Astrocyte (in vitro differentiated cells and primary cell): Measurements from ENCODE around the gene TMEM259. TPM values are rescaled to one million over a fixed set of nuclear protein-coding genes. Genes with fewer than 3 reads are reported as not detected.

Experiments
- DNase-seq: peaks from one replicate; pipeline ENCODE4 v3.0.0-alpha.2; 2010; ENCODE audit warnings: low read depth
- FAIRE-seq: peaks from 2 replicates; lab custom pipeline; 2011; peaks lifted over from hg19 to GRCh38; lab: Jason Lieb, UNC
- H2AFZ ChIP-seq: 2 replicates; pipeline ENCODE4 v1.6.0; 2012; ENCODE audit warnings: low read depth, low read length, inconsistent platforms
- H3K27ac ChIP-seq: 2 replicates; pipeline ENCODE4 v1.5.1; 2011; ENCODE audit warnings: low read depth, low read length, inconsistent platforms
- H3K27me3 ChIP-seq: 2 replicates; pipeline ENCODE4 v1.6.0; 2011; ENCODE audit warnings: low read length, inconsistent platforms; ENCODE audit not compliant: insufficient read depth
- H3K36me3 ChIP-seq: 2 replicates; pipeline ENCODE4 v1.5.1; 2011; ENCODE audit warnings: low read length, inconsistent platforms; ENCODE audit not compliant: insufficient read depth
- H3K4me1 ChIP-seq: 2 replicates; pipeline ENCODE4 v1.5.1; 2011; ENCODE audit warnings: low read length, inconsistent platforms; ENCODE audit not compliant: insufficient read depth
- H3K4me2 ChIP-seq: 2 replicates; pipeline ENCODE4 v1.6.0; 2012; ENCODE audit warnings: low read length, inconsistent platforms
- H3K4me3 ChIP-seq: 2 replicates; pipeline ENCODE4 v1.5.1; 2011; ENCODE audit warnings: low read depth, mild to moderate bottlenecking, low read length, inconsistent platforms; ENCODE audit not compliant: insufficient read depth
- H3K79me2 ChIP-seq: 2 replicates; pipeline ENCODE4 v1.6.0; 2012; ENCODE audit warnings: mild to moderate bottlenecking, low read length, inconsistent platforms; ENCODE audit not compliant: insufficient read depth
- H3K9ac ChIP-seq: 2 replicates; pipeline ENCODE4 v1.6.0; 2012; ENCODE audit warnings: mild to moderate bottlenecking, low read length, inconsistent platforms
- H3K9me3 ChIP-seq: 2 replicates; pipeline ENCODE4 v1.5.1; 2012; ENCODE audit warnings: low read depth, mild to moderate bottlenecking, low read length, inconsistent platforms; ENCODE audit not compliant: insufficient read depth
- H4K20me1 ChIP-seq: 2 replicates; pipeline ENCODE4 v1.6.0; 2012; ENCODE audit warnings: low read length, inconsistent platforms; ENCODE audit not compliant: insufficient read depth
- H3K27ac Mint-ChIP-seq: one replicate; pipeline ENCODE4 v1.8.0; 2021; ENCODE audit warnings: mild to moderate bottlenecking, mixed read lengths; ENCODE audit not compliant: unreplicated experiment
- H3K27me3 Mint-ChIP-seq: one replicate; pipeline ENCODE4 v1.8.0; 2021; ENCODE audit warnings: low read depth, mixed read lengths; ENCODE audit not compliant: unreplicated experiment
- H3K36me3 Mint-ChIP-seq: one replicate; pipeline ENCODE4 v1.8.0; 2021; ENCODE audit warnings: low read depth, mixed read lengths; ENCODE audit not compliant: unreplicated experiment
- H3K4me1 Mint-ChIP-seq: one replicate; pipeline ENCODE4 v1.8.0; 2021; ENCODE audit warnings: low read depth, mixed read lengths; ENCODE audit not compliant: unreplicated experiment
- H3K4me3 Mint-ChIP-seq: one replicate; pipeline ENCODE4 v1.8.0; 2021; ENCODE audit warnings: mild to moderate bottlenecking, moderate library complexity, mixed read lengths; ENCODE audit not compliant: unreplicated experiment
- H3K9me3 Mint-ChIP-seq: one replicate; pipeline ENCODE4 v1.8.0; 2021; ENCODE audit warnings: mild to moderate bottlenecking, mixed read lengths; ENCODE audit not compliant: unreplicated experiment
- EZH2 ChIP-seq: IDR thresholded peaks from 2 replicates; pipeline ENCODE4 v1.6.1; 2012; ENCODE audit warnings: mild to moderate bottlenecking, low read length, inconsistent platforms; ENCODE audit not compliant: insufficient read depth
- total RNA-seq: library from RNA; stranded (reverse); gene quantifications from 2 replicates; pipeline ENCODE4 v1.2.1, GENCODE V29; 2021
- TF ChIP-seq, protein P1 (sequence below): IDR thresholded peaks from 2 replicates; pipeline ENCODE4 v1.5.1; 2011; ENCODE audit warnings: low read depth, mild to moderate bottlenecking, inconsistent platforms, low read length, moderate library complexity; ENCODE audit not compliant: insufficient read depth

The TMEM259 gene
- total RNA-seq, 1 donor from 2014 or later, result 155 TPM

DNA sequence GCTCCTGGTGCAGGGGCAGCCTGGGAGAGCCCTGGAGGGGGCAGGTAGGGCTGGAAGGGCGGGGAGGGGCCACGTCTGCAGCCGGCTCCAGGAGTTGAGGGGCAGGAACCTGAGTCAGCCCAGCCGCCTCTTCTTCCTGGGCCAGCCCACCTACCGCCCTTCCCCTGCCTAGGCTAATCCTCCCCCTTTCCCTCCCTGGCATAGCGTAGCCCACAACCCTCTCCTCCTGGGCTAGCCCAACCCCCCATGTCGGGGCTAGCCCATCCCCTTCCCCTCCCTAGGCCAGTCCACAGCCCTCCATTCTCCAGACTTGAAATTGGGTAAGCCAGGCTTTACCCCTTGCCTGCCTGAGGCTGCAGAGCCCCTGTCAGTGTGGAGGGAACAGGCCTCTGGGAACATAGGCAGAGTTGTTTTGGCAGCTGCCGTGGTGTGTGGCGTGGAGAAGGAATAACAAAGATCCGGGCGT, 57.4 kb downstream of the TMEM259 start:
- Mint-ChIP-seq H3K9me3 (no peaks in the 10 kb centered on the region), H3K4me3 (no peak overlapping the region), H3K27me3 (no peaks in the 10 kb centered on the region), H3K36me3 (peaks cover 27% of the 10 kb centered on the region), H3K27ac (peak overlapping the region; percentile 44), H3K4me1 (peaks cover 11% of the 10 kb centered on the region)
- peaks cover 9% of the 10 kb centered on the region for H3K79me2 ChIP-seq
- no peak overlapping the region for H2AFZ ChIP-seq
- DNase-seq, result no peak
- H3K4me3 ChIP-seq, result no peak overlapping the region
- H3K27me3 ChIP-seq, result no peaks in the 10 kb centered on the region
- FAIRE-seq, result no peak
- H3K36me3 ChIP-seq, result peaks cover 13% of the 10 kb centered on the region
- H3K4me2 ChIP-seq, result no peak overlapping the region
- TF ChIP-seq, protein P1, sequence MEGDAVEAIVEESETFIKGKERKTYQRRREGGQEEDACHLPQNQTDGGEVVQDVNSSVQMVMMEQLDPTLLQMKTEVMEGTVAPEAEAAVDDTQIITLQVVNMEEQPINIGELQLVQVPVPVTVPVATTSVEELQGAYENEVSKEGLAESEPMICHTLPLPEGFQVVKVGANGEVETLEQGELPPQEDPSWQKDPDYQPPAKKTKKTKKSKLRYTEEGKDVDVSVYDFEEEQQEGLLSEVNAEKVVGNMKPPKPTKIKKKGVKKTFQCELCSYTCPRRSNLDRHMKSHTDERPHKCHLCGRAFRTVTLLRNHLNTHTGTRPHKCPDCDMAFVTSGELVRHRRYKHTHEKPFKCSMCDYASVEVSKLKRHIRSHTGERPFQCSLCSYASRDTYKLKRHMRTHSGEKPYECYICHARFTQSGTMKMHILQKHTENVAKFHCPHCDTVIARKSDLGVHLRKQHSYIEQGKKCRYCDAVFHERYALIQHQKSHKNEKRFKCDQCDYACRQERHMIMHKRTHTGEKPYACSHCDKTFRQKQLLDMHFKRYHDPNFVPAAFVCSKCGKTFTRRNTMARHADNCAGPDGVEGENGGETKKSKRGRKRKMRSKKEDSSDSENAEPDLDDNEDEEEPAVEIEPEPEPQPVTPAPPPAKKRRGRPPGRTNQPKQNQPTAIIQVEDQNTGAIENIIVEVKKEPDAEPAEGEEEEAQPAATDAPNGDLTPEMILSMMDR, result no peak
- TF ChIP-seq EZH2, result no peak
- no peaks in the 10 kb centered on the region for H3K4me1 ChIP-seq
- peaks cover 19% of the 10 kb centered on the region for H4K20me1 ChIP-seq
- H3K9ac ChIP-seq, result no peak overlapping the region
- no peaks in the 10 kb centered on the region for H3K9me3 ChIP-seq
- no peak overlapping the region for H3K27ac ChIP-seq

DNA sequence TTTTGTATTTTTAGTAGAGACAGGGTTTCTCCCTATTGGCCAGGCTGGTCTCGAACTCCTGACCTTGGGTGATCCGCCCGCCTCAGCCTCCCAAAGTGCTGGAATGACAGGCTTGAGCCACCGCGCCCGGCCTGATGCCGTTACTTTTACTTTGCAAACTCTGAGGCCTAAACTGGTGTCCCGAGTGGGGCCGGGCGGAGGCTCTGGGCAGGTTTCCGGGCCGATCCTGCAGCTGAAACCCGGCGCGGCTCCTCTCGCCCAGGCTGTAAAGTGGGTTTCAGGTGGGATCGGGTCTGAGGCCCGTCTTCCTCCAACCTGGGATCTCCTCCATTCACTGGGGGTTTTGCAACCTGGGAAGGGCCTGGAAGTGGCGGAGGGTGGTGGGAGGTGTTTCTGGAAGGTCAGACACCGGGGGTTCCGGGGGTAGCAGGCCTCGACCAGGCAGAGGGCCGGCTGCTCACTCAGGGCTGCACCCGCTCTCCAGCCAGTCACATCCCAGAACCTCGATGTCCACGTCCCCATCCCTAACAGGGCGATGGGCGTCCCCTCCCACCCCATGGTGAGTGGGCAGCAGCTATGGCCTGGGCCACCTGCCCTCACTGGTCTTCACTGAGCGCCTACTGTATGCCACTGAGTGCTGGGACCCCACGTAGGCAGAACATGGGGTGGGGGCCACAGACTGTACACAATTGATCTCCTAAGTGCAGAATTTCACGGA, 58.1 kb downstream of the TMEM259 start:
- Histone ChIP-seq H3K79me2 (peaks cover 9% of the 10 kb centered on the region), H3K4me1 (no peaks in the 10 kb centered on the region), H3K36me3 (peaks cover 12% of the 10 kb centered on the region), H3K27me3 (no peaks in the 10 kb centered on the region), H3K4me3 (no peak overlapping the region), H4K20me1 (peaks cover 19% of the 10 kb centered on the region), H3K27ac (no peak overlapping the region), H3K9me3 (no peaks in the 10 kb centered on the region), H2AFZ (no peak overlapping the region), H3K9ac (no peak overlapping the region), H3K4me2 (no peak overlapping the region)
- no peak for TF ChIP-seq EZH2
- no peaks in the 10 kb centered on the region for H3K9me3 Mint-ChIP-seq
- no peaks in the 10 kb centered on the region for H3K27me3 Mint-ChIP-seq
- H3K4me3 Mint-ChIP-seq, result no peak overlapping the region
- H3K36me3 Mint-ChIP-seq, result peaks cover 24% of the 10 kb centered on the region
- no peak for DNase-seq
- FAIRE-seq, result no peak
- H3K4me1 Mint-ChIP-seq, result peaks cover 11% of the 10 kb centered on the region
- peak overlapping the region; percentile 44 for H3K27ac Mint-ChIP-seq

DNA sequence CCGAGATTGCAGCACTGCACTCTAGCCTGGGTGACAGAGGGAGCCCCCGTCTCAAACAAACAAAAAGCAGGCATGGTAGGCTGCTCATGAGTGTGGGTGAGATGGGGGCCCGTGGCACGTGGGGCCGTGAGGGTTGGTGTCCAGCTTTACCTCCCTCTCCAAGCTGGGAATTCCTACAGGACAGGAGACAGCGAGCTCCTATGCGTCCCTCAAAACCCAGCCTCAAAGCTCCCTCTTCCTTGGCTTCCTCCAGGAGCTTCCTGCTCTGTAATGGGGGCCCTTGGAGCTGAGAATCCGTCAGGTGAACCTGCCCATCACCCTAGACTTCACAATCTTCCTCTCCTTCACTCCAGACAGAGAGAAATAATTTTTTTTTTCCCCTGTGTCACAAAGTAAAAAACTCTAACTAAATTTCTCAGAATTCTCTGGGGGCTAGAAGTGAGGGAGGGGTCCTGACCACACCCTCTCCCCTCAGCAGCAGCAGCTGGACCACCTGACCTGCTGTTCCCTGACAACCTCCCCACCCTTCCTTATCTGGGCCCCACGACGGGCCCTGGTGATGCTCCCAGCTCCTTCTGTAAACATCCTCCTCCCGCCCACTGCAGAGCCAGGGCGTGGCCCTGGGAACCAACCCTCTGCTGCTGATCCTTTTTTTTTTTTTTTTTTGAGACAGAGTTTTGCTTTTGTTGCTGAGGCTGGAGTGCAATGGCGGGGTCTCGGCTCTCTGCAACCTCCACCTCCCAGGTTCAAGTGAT, 58.9 kb downstream of the TMEM259 start:
- DNase-seq (no peak), FAIRE-seq (no peak)
- TF ChIP-seq, protein P1, result no peak
- no peak for TF ChIP-seq EZH2
- Histone ChIP-seq H3K4me2 (no peak overlapping the region), H3K36me3 (peaks cover 10% of the 10 kb centered on the region), H3K79me2 (peaks cover 9% of the 10 kb centered on the region), H3K27ac (no peak overlapping the region), H3K4me3 (no peak overlapping the region), H3K27me3 (no peaks in the 10 kb centered on the region), H3K9ac (no peak overlapping the region), H3K4me1 (peaks cover 2% of the 10 kb centered on the region), H2AFZ (no peak overlapping the region), H3K9me3 (no peaks in the 10 kb centered on the region), H4K20me1 (peaks cover 25% of the 10 kb centered on the region)
- no peaks in the 10 kb centered on the region for H3K27me3 Mint-ChIP-seq
- peaks cover 11% of the 10 kb centered on the region for H3K4me1 Mint-ChIP-seq
- no peak overlapping the region for H3K27ac Mint-ChIP-seq
- no peak overlapping the region for H3K4me3 Mint-ChIP-seq
- H3K9me3 Mint-ChIP-seq, result no peaks in the 10 kb centered on the region
- peaks cover 22% of the 10 kb centered on the region for H3K36me3 Mint-ChIP-seq
